Upper lobe of right lung (tissue), 1 donor: Measurements from ENCODE around the gene LMAN2. TPM values are rescaled to one million over a fixed set of nuclear protein-coding genes. Genes with fewer than 3 reads are reported as not detected.

Experiments
- ATAC-seq: fragments of 200-7000 bp; cut with Tn5 transposase; one replicate; pipeline ENCODE4 v1.9.1; 2020; ENCODE audit warnings: mild to moderate bottlenecking, moderate library complexity
- DNase-seq: peaks from one replicate; pipeline ENCODE4 v3.0.0-alpha.2; 2020
- H3K27ac ChIP-seq: fragments of 200-600 bp; one replicate; pipeline ENCODE4 v1.8.0; 2022
- H3K27me3 ChIP-seq: fragments of 200-600 bp; one replicate; pipeline ENCODE4 v1.8.0; 2022; ENCODE audit warnings: mild to moderate bottlenecking
- H3K36me3 ChIP-seq: fragments of 200-600 bp; one replicate; pipeline ENCODE4 v1.8.0; 2022
- H3K4me1 ChIP-seq: fragments of 200-600 bp; one replicate; pipeline ENCODE4 v1.8.0; 2022
- H3K4me3 ChIP-seq: fragments of 200-600 bp; one replicate; pipeline ENCODE4 v1.8.0; 2022; ENCODE audit warnings: mild to moderate bottlenecking
- H3K9me3 ChIP-seq: fragments of 200-600 bp; one replicate; pipeline ENCODE4 v1.8.0; 2022
- intact Hi-C: fragments of 100-400 bp; cut with DNase I; formaldehyde crosslinking; loops from one replicate; pipeline ENCODE4 v1.11.0; 2022
- total RNA-seq: library from RNA; stranded (reverse); fragmentation: NEBNext Ultra II Directional; extraction: Animal tissue kit (Norgen Biotek cat#: 25700); gene quantifications from one replicate; pipeline ENCODE4 v1.2.1, GENCODE V29; 2021
- TF ChIP-seq, protein P1 (sequence below): fragments of 200-600 bp; IDR thresholded peaks from one replicate; pipeline ENCODE4 v1.8.0; 2022; ENCODE audit warnings: antibody characterized with exemption
- donor health status: DM: no; HTN: yes; CAD: no; lungs with severe emphysema.

LMAN2 gene
- total RNA-seq, 1 donor from 2014 or later, result 117 TPM

DNA sequence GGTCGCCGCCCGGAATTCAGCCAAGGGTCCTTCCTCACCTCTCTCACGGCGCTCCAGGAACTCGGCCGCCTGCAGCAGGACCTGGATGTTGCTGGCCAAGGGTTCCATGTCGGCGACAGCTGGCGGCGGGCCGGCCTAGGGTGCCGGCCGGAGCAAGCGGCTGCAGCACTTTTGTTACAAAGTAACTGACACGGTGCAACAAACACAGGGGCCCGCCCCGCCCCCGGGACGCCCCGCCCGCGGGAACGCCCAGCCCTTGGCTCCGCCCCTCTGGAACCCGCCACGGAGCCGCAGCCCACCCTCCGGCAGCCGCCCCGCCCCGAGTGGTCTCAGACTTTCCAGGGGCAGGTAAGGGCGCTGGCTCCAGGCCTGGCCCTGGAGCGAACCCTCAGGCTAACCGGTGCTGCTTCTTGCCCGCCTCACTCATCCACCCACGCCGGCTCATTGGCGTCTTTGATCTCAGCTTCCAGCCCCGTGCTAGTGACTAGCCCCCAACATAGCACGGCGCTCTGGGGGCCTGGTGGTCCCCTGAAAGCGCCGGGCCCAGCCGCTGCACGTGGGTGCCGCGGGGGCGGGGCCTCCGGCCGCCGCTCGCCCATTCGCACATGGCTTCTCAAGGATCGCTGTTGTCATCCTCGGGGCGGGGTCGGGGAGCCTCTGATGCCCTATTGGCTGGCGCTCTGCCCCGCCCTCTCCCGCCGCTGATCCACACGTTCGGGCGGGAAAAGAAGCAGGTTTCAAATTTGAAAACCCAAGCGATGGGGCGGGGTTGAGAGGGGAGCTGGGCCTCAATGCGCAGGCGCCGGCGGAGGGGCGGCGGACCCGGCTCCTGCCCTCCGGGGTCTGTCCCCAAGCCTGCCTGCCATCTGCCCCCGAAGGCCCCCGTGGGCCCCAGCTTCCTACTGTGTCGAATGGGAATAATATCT, 39.5 kb downstream of the LMAN2 start, which contains the start of gene MXD3:
MXD3 (minus strand) TSS at position 176 of the 926 bp plus-strand sequence; CDS start at position 108, 68 bp downstream.
- intact Hi-C loops, result no loop called here
- ATAC-seq, result peak; percentile 92
- TF ChIP-seq, protein P1, sequence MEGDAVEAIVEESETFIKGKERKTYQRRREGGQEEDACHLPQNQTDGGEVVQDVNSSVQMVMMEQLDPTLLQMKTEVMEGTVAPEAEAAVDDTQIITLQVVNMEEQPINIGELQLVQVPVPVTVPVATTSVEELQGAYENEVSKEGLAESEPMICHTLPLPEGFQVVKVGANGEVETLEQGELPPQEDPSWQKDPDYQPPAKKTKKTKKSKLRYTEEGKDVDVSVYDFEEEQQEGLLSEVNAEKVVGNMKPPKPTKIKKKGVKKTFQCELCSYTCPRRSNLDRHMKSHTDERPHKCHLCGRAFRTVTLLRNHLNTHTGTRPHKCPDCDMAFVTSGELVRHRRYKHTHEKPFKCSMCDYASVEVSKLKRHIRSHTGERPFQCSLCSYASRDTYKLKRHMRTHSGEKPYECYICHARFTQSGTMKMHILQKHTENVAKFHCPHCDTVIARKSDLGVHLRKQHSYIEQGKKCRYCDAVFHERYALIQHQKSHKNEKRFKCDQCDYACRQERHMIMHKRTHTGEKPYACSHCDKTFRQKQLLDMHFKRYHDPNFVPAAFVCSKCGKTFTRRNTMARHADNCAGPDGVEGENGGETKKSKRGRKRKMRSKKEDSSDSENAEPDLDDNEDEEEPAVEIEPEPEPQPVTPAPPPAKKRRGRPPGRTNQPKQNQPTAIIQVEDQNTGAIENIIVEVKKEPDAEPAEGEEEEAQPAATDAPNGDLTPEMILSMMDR, result no peak
- Histone ChIP-seq H3K4me3 (peak within 1 kb of the TSS; percentile 52), H3K36me3 (peaks cover 5% of the 10 kb centered on the region), H3K27ac (no peak within 1 kb of the TSS), H3K4me1 (peaks cover 30% of the 10 kb centered on the region), H3K9me3 (no peaks in the 10 kb centered on the region), H3K27me3 (no peaks in the 10 kb centered on the region)
- peak; percentile 97 for DNase-seq

DNA sequence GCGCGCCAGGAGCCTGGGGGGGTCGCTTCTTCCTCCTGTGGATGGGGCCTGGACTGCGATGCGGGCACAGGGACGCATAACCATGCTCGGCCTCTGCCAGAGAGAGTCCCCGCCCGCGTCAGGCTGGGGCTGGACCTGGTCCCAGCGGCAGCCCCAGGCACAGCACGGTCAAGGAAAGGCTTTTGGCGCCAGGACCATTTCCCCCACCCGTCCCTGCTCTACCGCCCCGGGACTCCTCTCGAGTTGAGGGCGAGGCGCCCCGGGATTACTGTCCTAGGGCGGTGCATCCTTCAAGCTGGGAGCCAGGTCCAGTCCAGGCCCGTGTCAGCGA, 40.1 kb downstream of the LMAN2 start:
- no peaks in the 10 kb centered on the region for H3K9me3 ChIP-seq
- DNase-seq (no peak), ATAC-seq (peak; percentile 0)
- TF ChIP-seq, protein P1, result no peak
- H3K27me3 ChIP-seq, result no peaks in the 10 kb centered on the region
- peaks cover 36% of the 10 kb centered on the region for H3K4me1 ChIP-seq
- H3K27ac ChIP-seq, result no peak overlapping the region
- H3K4me3 ChIP-seq, result peak overlapping the region; percentile 52
- peaks cover 11% of the 10 kb centered on the region for H3K36me3 ChIP-seq
- intact Hi-C loops, result no loop called here

DNA sequence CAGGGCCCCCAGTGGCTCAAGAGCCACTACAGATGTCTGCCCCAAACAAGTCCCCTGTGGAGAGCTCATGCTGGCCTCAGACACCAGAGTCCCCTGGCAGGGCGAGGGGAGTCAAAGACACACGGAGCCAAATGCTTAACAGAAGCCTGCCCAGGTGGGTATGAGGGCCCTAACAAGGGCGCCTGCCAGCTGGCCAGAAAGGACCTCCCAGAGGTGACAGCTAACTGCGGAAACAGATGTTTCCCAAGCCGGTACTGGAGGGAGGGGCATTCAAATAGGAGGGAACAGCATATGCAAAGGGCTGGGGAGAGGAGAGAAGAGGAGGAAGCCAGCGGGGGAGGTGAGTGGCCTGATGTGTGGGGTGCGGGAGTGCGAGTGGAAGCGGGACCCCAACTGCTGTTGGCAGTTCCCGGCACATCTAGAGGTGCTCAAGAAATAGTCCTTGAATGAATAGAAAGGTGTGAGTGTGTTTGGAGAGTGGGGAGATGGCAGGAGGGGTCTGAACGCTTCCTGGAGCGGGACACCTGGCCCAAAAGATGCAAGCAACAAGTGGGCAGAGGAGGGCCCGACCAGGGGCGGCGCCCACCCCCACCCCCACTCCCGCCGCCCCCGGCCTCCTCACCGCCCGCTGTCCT, 40.6 kb downstream of the LMAN2 start:
- no peak for ATAC-seq
- H3K4me3 ChIP-seq, result peak overlapping the region; percentile 52

DNA sequence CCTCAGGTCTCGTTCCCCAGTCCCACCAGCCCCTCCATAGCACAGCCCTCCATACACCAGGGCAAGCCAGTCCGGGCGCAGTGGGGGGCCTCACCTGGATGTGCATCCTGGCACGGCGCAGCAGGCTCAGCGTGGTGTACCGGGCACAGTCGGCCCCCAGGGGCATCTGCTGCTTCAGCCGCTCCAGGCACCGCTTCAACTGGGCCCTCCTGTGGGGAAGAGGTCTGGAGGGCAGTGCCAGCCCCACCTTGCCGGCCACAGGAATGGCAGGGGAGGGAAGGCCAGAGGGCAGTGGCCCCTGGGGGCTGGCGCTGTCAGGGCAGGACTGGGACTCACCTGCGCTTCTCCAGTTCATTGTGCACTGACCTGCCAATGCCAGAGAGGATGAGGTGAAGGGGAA, 41.1 kb downstream of the LMAN2 start:
- Histone ChIP-seq H3K27me3 (no peaks in the 10 kb centered on the region), H3K4me1 (peaks cover 42% of the 10 kb centered on the region), H3K4me3 (no peak overlapping the region), H3K9me3 (no peaks in the 10 kb centered on the region), H3K27ac (no peak overlapping the region), H3K36me3 (peaks cover 21% of the 10 kb centered on the region)
- intact Hi-C loops, result no loop called here
- TF ChIP-seq, protein P1, result no peak
- no peak for ATAC-seq
- DNase-seq, result no peak

More for the DNA sequence above, 40.6 kb downstream of the LMAN2 start:
- intact Hi-C loops, result no loop called here
- TF ChIP-seq, protein P1, result no peak
- H3K9me3 ChIP-seq, result no peaks in the 10 kb centered on the region
- H3K4me1 ChIP-seq, result peaks cover 37% of the 10 kb centered on the region
- H3K27me3 ChIP-seq, result no peaks in the 10 kb centered on the region
- H3K27ac ChIP-seq, result no peak overlapping the region
- no peak for DNase-seq
- H3K36me3 ChIP-seq, result peaks cover 16% of the 10 kb centered on the region

DNA sequence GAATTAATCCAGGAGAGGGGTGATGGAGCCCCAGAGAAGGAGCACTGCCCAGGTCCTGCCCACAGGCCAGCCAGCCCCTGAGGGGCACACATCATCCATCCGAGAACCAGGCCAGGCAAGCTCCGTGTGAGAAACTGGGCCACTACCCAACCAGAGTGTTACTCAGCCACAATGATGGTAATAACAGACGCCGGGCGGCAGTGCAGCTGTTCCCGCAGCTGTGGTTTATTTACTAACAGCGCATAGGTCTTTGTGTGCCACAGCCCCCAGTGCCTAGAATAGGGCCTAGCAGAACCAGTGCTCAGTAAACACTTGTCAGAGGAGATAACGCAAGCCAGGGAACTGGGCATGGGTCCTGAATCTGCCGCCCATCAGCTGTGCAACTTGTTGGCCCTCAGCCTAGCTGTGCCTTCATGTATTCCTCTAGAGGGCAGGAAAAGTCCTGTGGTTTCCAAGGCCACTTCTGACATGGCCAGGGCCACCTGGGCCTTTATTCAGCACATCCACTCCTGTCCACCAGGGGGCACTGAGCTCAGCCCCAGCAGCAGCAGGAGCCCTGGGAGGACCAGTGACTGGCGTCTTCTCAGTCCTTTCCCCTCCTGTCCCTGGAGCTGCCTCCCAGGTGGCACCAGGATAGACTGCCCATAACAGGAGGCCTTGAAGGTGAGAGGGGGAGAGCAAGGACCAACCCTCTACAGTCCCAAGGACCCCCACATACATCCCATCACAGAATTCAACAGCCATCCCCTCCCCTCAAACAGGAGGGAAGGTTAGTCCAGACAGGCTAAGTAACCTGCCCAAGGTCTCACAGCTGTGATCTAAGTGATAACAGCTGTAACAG, 41.9 kb downstream of the LMAN2 start:
- no peaks in the 10 kb centered on the region for H3K27me3 ChIP-seq
- TF ChIP-seq, protein P1, result peak; percentile 83
- peaks cover 49% of the 10 kb centered on the region for H3K4me1 ChIP-seq
- peaks cover 27% of the 10 kb centered on the region for H3K36me3 ChIP-seq
- H3K27ac ChIP-seq, result no peak overlapping the region
- peak; percentile 79 for DNase-seq
- intact Hi-C loops, result no loop called here
- H3K4me3 ChIP-seq, result no peak overlapping the region
- ATAC-seq, result peak; percentile 50
- H3K9me3 ChIP-seq, result no peaks in the 10 kb centered on the region
